DND-41 (cell line): Measurements from ENCODE around the gene TMED10.

Experiments used
- ATAC-seq: fragments of 200-7000 bp; cut with Tn5 transposase; 3 replicates; pipeline ENCODE4 v1.9.1; 2021; ENCODE audit warnings: low read depth; ENCODE audit not compliant: insufficient read depth
- DNase-seq: peaks from one replicate; pipeline ENCODE4 v3.0.0-alpha.2; 2020
- H2AFZ ChIP-seq: 2 replicates; pipeline ENCODE4 v1.6.0; 2012; ENCODE audit warnings: low read depth, low read length
- H3K27ac ChIP-seq: 2 replicates; pipeline ENCODE4 v1.5.1; 2012; ENCODE audit warnings: low read length, inconsistent platforms
- H3K27me3 ChIP-seq: fragments of 200-600 bp; sonication (generic); 2 replicates; pipeline ENCODE4 v1.6.0; 2012; ENCODE audit warnings: low read length, mild to moderate bottlenecking, inconsistent platforms; ENCODE audit not compliant: insufficient read depth, poor library complexity
- H3K36me3 ChIP-seq: 2 replicates; pipeline ENCODE4 v1.5.1; 2012; ENCODE audit warnings: low read length, inconsistent platforms; ENCODE audit not compliant: insufficient read depth
- H3K4me1 ChIP-seq: 2 replicates; pipeline ENCODE4 v1.5.1; 2012; ENCODE audit warnings: mild to moderate bottlenecking, low read length; ENCODE audit not compliant: insufficient read depth
- H3K4me2 ChIP-seq: 2 replicates; pipeline ENCODE4 v1.6.0; 2012; ENCODE audit warnings: mild to moderate bottlenecking, moderate library complexity, low read length, inconsistent platforms; ENCODE audit not compliant: insufficient read depth
- H3K4me3 ChIP-seq, 2 experiments: fragments of 200-600 bp in 1 of 2; shearing (Covaris generic) in 1 of 2; 2 replicates each; pipeline ENCODE4 v1.5.1; 2012 to 2016; ENCODE audit warnings: inconsistent platforms in 2 of 2, low read length in 2 of 2, mild to moderate bottlenecking in 2 of 2, low read depth in 1 of 2, moderate library complexity in 1 of 2
- H3K79me2 ChIP-seq: 2 replicates; pipeline ENCODE4 v1.6.0; 2012; ENCODE audit warnings: low read length, inconsistent platforms; ENCODE audit not compliant: insufficient read depth
- H3K9ac ChIP-seq: 2 replicates; pipeline ENCODE4 v1.6.0; 2012; ENCODE audit warnings: low read depth, mild to moderate bottlenecking, inconsistent platforms, low read length, moderate library complexity
- H3K9me3 ChIP-seq: 2 replicates; pipeline ENCODE4 v1.5.1; 2012; ENCODE audit warnings: low read length, moderate library complexity, mild to moderate bottlenecking, inconsistent platforms; ENCODE audit not compliant: insufficient read depth, severe bottlenecking
- H4K20me1 ChIP-seq: 2 replicates; pipeline ENCODE4 v1.6.0; 2012; ENCODE audit warnings: low read length; ENCODE audit not compliant: insufficient read depth
- EZH2 ChIP-seq: IDR thresholded peaks from 3 replicates; pipeline ENCODE4 v1.6.1; 2012; ENCODE audit warnings: borderline replicate concordance, low read depth, mild to moderate bottlenecking, moderate library complexity, low read length, inconsistent platforms; ENCODE audit not compliant: severe bottlenecking
- TF ChIP-seq, protein P1 (sequence below): IDR thresholded peaks from 2 replicates; pipeline ENCODE4 v1.5.1; 2012; ENCODE audit warnings: borderline replicate concordance, low read length, moderate library complexity, mild to moderate bottlenecking; ENCODE audit not compliant: poor library complexity, severe bottlenecking; ENCODE audit errors: extremely low read depth

The TMED10 gene

DNA sequence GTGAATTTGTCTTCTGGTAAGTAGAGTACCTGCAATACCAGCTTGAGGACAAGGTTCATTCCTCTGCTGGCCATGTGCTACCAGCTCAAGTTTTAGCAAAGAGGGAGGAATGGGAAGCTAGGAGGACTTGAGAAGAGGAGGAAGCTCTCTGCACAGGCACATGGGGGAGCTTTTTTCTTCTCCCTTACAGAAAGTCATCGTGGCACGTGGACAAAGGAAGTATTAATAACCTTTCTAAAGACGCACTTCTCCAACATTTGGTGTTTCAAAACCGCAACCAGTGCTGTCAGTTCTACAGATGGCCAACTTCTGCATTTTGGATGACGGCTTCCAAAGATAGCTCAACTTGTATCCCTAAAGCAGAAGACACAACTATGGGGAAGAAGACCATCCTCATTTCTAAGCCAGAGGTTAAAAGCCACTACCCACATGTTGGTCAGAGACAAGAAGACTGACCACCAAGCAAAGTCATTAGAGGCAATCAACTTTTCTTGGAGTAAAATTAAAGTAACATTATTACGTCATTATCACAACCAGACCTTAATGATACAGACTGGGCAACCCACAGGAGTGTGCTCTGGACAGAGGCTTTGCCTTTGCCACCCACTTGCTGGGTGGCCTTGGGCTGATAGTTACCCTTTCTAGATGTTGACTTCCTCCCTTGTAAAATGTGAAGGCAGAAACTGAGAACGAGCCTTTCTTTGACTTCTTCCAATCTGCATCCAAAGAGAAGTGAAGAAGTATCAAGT is 12.3 kb upstream of the TMED10 start:
- TF ChIP-seq, protein P1, sequence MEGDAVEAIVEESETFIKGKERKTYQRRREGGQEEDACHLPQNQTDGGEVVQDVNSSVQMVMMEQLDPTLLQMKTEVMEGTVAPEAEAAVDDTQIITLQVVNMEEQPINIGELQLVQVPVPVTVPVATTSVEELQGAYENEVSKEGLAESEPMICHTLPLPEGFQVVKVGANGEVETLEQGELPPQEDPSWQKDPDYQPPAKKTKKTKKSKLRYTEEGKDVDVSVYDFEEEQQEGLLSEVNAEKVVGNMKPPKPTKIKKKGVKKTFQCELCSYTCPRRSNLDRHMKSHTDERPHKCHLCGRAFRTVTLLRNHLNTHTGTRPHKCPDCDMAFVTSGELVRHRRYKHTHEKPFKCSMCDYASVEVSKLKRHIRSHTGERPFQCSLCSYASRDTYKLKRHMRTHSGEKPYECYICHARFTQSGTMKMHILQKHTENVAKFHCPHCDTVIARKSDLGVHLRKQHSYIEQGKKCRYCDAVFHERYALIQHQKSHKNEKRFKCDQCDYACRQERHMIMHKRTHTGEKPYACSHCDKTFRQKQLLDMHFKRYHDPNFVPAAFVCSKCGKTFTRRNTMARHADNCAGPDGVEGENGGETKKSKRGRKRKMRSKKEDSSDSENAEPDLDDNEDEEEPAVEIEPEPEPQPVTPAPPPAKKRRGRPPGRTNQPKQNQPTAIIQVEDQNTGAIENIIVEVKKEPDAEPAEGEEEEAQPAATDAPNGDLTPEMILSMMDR, result no peak
- no peak for TF ChIP-seq EZH2
- Histone ChIP-seq H2AFZ (no peak overlapping the region), H3K9ac (no peak overlapping the region), H3K9me3 (no peaks in the 10 kb centered on the region), H3K79me2 (no peaks in the 10 kb centered on the region), H3K4me3 (no peak overlapping the region), H3K27me3 (peaks cover 3% of the 10 kb centered on the region), H3K36me3 (no peaks in the 10 kb centered on the region), H3K4me2 (no peak overlapping the region), H3K27ac (no peak overlapping the region), H4K20me1 (no peaks in the 10 kb centered on the region), H3K4me1 (no peaks in the 10 kb centered on the region)
- no peak for ATAC-seq
- DNase-seq, result no peak

- ATAC-seq (no peak), DNase-seq (no peak)
- no peaks in the 10 kb centered on the region for H3K79me2 ChIP-seq
- H3K4me1 ChIP-seq, result no peaks in the 10 kb centered on the region
- H3K27ac ChIP-seq, result no peak overlapping the region
- TF ChIP-seq, protein P1, result no peak
- no peak for TF ChIP-seq EZH2
- no peak overlapping the region for H3K4me3 ChIP-seq
- no peak overlapping the region for H2AFZ ChIP-seq
- H3K27me3 ChIP-seq, result peaks cover 3% of the 10 kb centered on the region
- H3K9me3 ChIP-seq, result no peaks in the 10 kb centered on the region
- no peaks in the 10 kb centered on the region for H3K36me3 ChIP-seq
- no peaks in the 10 kb centered on the region for H4K20me1 ChIP-seq
- no peak overlapping the region for H3K9ac ChIP-seq
- H3K4me2 ChIP-seq, result no peak overlapping the region
Measured at GRCh38 chr14:75188086-75188485, 11.7 kb upstream of the TMED10 start.

GRCh38 chr14:75186953-75187352 is 10.5 kb upstream of the TMED10 start:
- no peak overlapping the region for H3K27ac ChIP-seq
- H3K36me3 ChIP-seq, result no peaks in the 10 kb centered on the region
- ATAC-seq (no peak), DNase-seq (no peak)
- no peak overlapping the region for H3K4me2 ChIP-seq
- H3K27me3 ChIP-seq, result peaks cover 3% of the 10 kb centered on the region
- no peak overlapping the region for H3K9ac ChIP-seq
- no peaks in the 10 kb centered on the region for H3K9me3 ChIP-seq
- H3K79me2 ChIP-seq, result no peaks in the 10 kb centered on the region
- H2AFZ ChIP-seq, result no peak overlapping the region
- TF ChIP-seq, protein P1, result no peak
- no peak overlapping the region for H3K4me3 ChIP-seq
- no peaks in the 10 kb centered on the region for H3K4me1 ChIP-seq
- no peaks in the 10 kb centered on the region for H4K20me1 ChIP-seq
